Stimulated activated effector memory CD8-positive, alpha-beta T cell treated with anti-CD3 and anti-CD28 coated beads, Interleukin-12 subunit alpha, Interleukin-12 subunit beta, amount 100 ng/mL, for 72 hours (primary cell): ENCODE results near the gene FYN.

Experiments used
- ATAC-seq: fragments of 150-1000 bp; cut with Tn5 transposase; 2 replicates; pipeline ENCODE4 v1.10.0; 2021
- DNase-seq, 2 donors: peaks; one replicate each; pipeline ENCODE4 v3.0.0; 2021 to 2022; ENCODE audit warnings: low spot score in 2 of 2
- H3K27ac Mint-ChIP-seq: one replicate; pipeline ENCODE4 v1.8.0; 2022; ENCODE audit warnings: mild to moderate bottlenecking, mixed read lengths
- H3K36me3 Mint-ChIP-seq: one replicate; pipeline ENCODE4 v1.8.0; 2022; ENCODE audit warnings: mild to moderate bottlenecking, mixed read lengths
- H3K4me1 Mint-ChIP-seq: one replicate; pipeline ENCODE4 v1.8.0; 2022; ENCODE audit warnings: mixed read lengths
- H3K4me3 Mint-ChIP-seq: one replicate; pipeline ENCODE4 v1.8.0; 2022; ENCODE audit warnings: mild to moderate bottlenecking, mixed read lengths
- H3K9me3 Mint-ChIP-seq: one replicate; pipeline ENCODE4 v1.8.0; 2022; ENCODE audit warnings: mixed read lengths

The FYN gene

GRCh38 chr6:111776236-111777221, 96.7 kb downstream of the FYN start:
- ATAC-seq (peak; percentile 84), DNase-seq (no peak)
- H3K36me3 Mint-ChIP-seq = peaks cover 74% of the 10 kb centered on the region
- H3K4me3 Mint-ChIP-seq = peak overlapping the region; percentile 61
- peaks cover 87% of the 10 kb centered on the region for H3K4me1 Mint-ChIP-seq
- H3K9me3 Mint-ChIP-seq = no peaks in the 10 kb centered on the region
- peak overlapping the region; percentile 88 for H3K27ac Mint-ChIP-seq

GRCh38 chr6:111775145-111775922, 97.9 kb downstream of the FYN start:
- Mint-ChIP-seq H3K36me3 (peaks cover 86% of the 10 kb centered on the region), H3K4me3 (peak overlapping the region; percentile 61), H3K9me3 (no peaks in the 10 kb centered on the region), H3K27ac (peak overlapping the region; percentile 88), H3K4me1 (peaks cover 87% of the 10 kb centered on the region)
- DNase-seq (no peak), ATAC-seq (no peak)

- ATAC-seq (no peak), DNase-seq (no peak)
- Mint-ChIP-seq H3K27ac (peak overlapping the region; percentile 88), H3K36me3 (peaks cover 83% of the 10 kb centered on the region), H3K9me3 (no peaks in the 10 kb centered on the region), H3K4me3 (no peak overlapping the region), H3K4me1 (peaks cover 87% of the 10 kb centered on the region)
These were observed 98.9 kb downstream of the FYN start for GRCh38 chr6:111774346-111774703.

GRCh38 chr6:111773501-111774345, 99.5 kb downstream of the FYN start:
- Mint-ChIP-seq H3K4me1 (peaks cover 90% of the 10 kb centered on the region), H3K27ac (peak overlapping the region; percentile 72), H3K4me3 (no peak overlapping the region), H3K36me3 (peaks cover 84% of the 10 kb centered on the region), H3K9me3 (no peaks in the 10 kb centered on the region)
- ATAC-seq = no peak
- DNase-seq = no peak

GRCh38 chr6:111772381-111772780, 100.9 kb downstream of the FYN start:
- H3K36me3 Mint-ChIP-seq = peaks cover 84% of the 10 kb centered on the region
- peaks cover 90% of the 10 kb centered on the region for H3K4me1 Mint-ChIP-seq
- no peak for DNase-seq
- ATAC-seq = no peak
- no peaks in the 10 kb centered on the region for H3K9me3 Mint-ChIP-seq
- no peak overlapping the region for H3K4me3 Mint-ChIP-seq
- peak overlapping the region; percentile 97 for H3K27ac Mint-ChIP-seq

- no peak for DNase-seq
- Mint-ChIP-seq H3K4me3 (peak overlapping the region; percentile 21), H3K27ac (peak overlapping the region; percentile 97), H3K4me1 (peaks cover 90% of the 10 kb centered on the region), H3K9me3 (no peaks in the 10 kb centered on the region), H3K36me3 (peaks cover 84% of the 10 kb centered on the region)
- no peak for ATAC-seq
These were observed 101.6 kb downstream of the FYN start for GRCh38 chr6:111771629-111772028.

- peaks cover 84% of the 10 kb centered on the region for H3K36me3 Mint-ChIP-seq
- peak overlapping the region; percentile 83 for H3K4me3 Mint-ChIP-seq
- peaks cover 90% of the 10 kb centered on the region for H3K4me1 Mint-ChIP-seq
- H3K27ac Mint-ChIP-seq = peak overlapping the region; percentile 97
- ATAC-seq (no peak), DNase-seq (no peak)
- H3K9me3 Mint-ChIP-seq = no peaks in the 10 kb centered on the region
These were observed 102.2 kb downstream of the FYN start for GRCh38 chr6:111771094-111771432.

GRCh38 chr6:111770263-111771093, 102.8 kb downstream of the FYN start:
- Mint-ChIP-seq H3K36me3 (peaks cover 85% of the 10 kb centered on the region), H3K27ac (peak overlapping the region; percentile 97), H3K9me3 (no peaks in the 10 kb centered on the region), H3K4me1 (peaks cover 90% of the 10 kb centered on the region), H3K4me3 (peak overlapping the region; percentile 83)
- ATAC-seq (peak; percentile 73), DNase-seq (no peak)

GRCh38 chr6:111769365-111770152, 103.7 kb downstream of the FYN start:
- peak overlapping the region; percentile 83 for H3K4me3 Mint-ChIP-seq
- ATAC-seq = peak; percentile 33
- H3K4me1 Mint-ChIP-seq = peaks cover 90% of the 10 kb centered on the region
- no peaks in the 10 kb centered on the region for H3K9me3 Mint-ChIP-seq
- peaks cover 85% of the 10 kb centered on the region for H3K36me3 Mint-ChIP-seq
- DNase-seq = no peak
- H3K27ac Mint-ChIP-seq = peak overlapping the region; percentile 97

- H3K36me3 Mint-ChIP-seq = peaks cover 85% of the 10 kb centered on the region
- ATAC-seq = no peak
- H3K27ac Mint-ChIP-seq = peak overlapping the region; percentile 97
- peak overlapping the region; percentile 83 for H3K4me3 Mint-ChIP-seq
- H3K4me1 Mint-ChIP-seq = peaks cover 92% of the 10 kb centered on the region
- H3K9me3 Mint-ChIP-seq = no peaks in the 10 kb centered on the region
- DNase-seq = no peak
These were observed 104.9 kb downstream of the FYN start for GRCh38 chr6:111768431-111768770.

- ATAC-seq (no peak), DNase-seq (no peak)
- Mint-ChIP-seq H3K4me3 (peak overlapping the region; percentile 83), H3K36me3 (peaks cover 90% of the 10 kb centered on the region), H3K9me3 (no peaks in the 10 kb centered on the region), H3K27ac (peak overlapping the region; percentile 97), H3K4me1 (peaks cover 97% of the 10 kb centered on the region)
These were observed 105.4 kb downstream of the FYN start for GRCh38 chr6:111767752-111768430.

GRCh38 chr6:111766201-111766857, 106.9 kb downstream of the FYN start:
- no peak for ATAC-seq
- Mint-ChIP-seq H3K9me3 (no peaks in the 10 kb centered on the region), H3K4me1 (peaks cover 99% of the 10 kb centered on the region), H3K27ac (peak overlapping the region; percentile 97), H3K36me3 (peaks cover 96% of the 10 kb centered on the region), H3K4me3 (peak overlapping the region; percentile 83)
- no peak for DNase-seq

- ATAC-seq (peak; percentile 61), DNase-seq (no peak)
- Mint-ChIP-seq H3K4me3 (peak overlapping the region; percentile 83), H3K27ac (peak overlapping the region; percentile 97), H3K4me1 (peaks cover 99% of the 10 kb centered on the region), H3K36me3 (peaks cover 96% of the 10 kb centered on the region), H3K9me3 (no peaks in the 10 kb centered on the region)
These were observed 107.5 kb downstream of the FYN start for GRCh38 chr6:111765763-111766162.
